ENCODE measurements around the gene PIK3R3. TPM values are rescaled to one million over a fixed set of nuclear protein-coding genes. Genes with fewer than 3 reads are reported as not detected.

Gene PIK3R3
- total and polyA plus RNA-seq, 9 of the 15 experiments (the other 6 are each of a cell fraction or from before 2014, with no cell fraction given): 1.4 to 7.7 (median 4.6) TPM

DNA sequence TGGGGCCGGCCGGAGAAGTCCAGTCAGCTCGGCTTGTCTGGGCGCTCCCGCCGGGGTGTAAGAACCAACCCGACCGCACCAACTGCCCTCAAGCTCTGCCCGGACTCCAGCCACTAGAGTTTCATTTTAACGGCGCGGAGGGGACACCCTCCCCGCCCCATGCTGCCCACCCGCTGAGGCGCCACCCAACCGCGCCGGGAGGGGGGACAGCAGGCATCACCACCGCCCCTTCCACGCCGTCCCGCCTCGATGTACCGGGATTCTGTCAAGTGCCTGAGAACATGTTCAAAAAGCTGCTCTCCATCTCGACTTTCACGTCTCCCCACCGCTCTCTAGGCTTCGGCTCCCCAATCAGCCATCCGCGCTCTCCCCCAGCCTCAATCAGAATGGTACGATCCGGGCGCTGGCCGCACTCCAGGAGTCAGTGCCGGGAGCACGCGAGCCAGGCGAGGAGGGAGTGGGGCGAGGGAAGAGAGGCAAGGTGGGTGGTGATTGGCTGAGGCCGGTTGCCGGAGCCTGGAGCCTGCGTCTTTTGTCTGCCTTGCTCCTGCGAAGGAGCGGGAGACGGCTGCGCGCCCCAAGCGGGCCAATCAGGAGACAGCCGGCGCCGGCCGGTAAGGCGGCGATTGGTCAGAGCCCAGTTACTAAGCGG is at the start of gene PIK3R3 (continued):
- TF ChIP-seq, protein P1, sequence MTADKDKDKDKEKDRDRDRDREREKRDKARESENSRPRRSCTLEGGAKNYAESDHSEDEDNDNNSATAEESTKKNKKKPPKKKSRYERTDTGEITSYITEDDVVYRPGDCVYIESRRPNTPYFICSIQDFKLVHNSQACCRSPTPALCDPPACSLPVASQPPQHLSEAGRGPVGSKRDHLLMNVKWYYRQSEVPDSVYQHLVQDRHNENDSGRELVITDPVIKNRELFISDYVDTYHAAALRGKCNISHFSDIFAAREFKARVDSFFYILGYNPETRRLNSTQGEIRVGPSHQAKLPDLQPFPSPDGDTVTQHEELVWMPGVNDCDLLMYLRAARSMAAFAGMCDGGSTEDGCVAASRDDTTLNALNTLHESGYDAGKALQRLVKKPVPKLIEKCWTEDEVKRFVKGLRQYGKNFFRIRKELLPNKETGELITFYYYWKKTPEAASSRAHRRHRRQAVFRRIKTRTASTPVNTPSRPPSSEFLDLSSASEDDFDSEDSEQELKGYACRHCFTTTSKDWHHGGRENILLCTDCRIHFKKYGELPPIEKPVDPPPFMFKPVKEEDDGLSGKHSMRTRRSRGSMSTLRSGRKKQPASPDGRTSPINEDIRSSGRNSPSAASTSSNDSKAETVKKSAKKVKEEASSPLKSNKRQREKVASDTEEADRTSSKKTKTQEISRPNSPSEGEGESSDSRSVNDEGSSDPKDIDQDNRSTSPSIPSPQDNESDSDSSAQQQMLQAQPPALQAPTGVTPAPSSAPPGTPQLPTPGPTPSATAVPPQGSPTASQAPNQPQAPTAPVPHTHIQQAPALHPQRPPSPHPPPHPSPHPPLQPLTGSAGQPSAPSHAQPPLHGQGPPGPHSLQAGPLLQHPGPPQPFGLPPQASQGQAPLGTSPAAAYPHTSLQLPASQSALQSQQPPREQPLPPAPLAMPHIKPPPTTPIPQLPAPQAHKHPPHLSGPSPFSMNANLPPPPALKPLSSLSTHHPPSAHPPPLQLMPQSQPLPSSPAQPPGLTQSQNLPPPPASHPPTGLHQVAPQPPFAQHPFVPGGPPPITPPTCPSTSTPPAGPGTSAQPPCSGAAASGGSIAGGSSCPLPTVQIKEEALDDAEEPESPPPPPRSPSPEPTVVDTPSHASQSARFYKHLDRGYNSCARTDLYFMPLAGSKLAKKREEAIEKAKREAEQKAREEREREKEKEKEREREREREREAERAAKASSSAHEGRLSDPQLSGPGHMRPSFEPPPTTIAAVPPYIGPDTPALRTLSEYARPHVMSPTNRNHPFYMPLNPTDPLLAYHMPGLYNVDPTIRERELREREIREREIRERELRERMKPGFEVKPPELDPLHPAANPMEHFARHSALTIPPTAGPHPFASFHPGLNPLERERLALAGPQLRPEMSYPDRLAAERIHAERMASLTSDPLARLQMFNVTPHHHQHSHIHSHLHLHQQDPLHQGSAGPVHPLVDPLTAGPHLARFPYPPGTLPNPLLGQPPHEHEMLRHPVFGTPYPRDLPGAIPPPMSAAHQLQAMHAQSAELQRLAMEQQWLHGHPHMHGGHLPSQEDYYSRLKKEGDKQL (CRISPR knock-in tag; IDR thresholded peaks at IDR 0.05; ENCODE audit: borderline replicate concordance): peak; percentile 66; the same call in 1 of the 2 replicates
- TF ChIP-seq CBFA2T3 (IDR thresholded peaks at IDR 0.05): peak; percentile 70
- peak; percentile 98 for TF ChIP-seq JUND (IDR thresholded peaks at IDR 0.05; ENCODE audit: borderline replicate concordance, low read depth, low read length)
- TF ChIP-seq JUND (tag; IDR thresholded peaks at IDR 0.05; ENCODE audit: borderline replicate concordance, low read depth, low read length): peak; percentile 17; the same call in 1 of the 3 replicates
- TF ChIP-seq CBX1 (IDR thresholded peaks at IDR 0.05; ENCODE audit: low read depth): peak; percentile 75
- TF ChIP-seq BCOR (IDR thresholded peaks at IDR 0.05): peak; percentile 91
- TF ChIP-seq NEUROD1 (IDR thresholded peaks at IDR 0.05; ENCODE audit: borderline replicate concordance, low read depth, low read length, partially characterized antibody): peak; percentile 84
- TF ChIP-seq, protein P2, sequence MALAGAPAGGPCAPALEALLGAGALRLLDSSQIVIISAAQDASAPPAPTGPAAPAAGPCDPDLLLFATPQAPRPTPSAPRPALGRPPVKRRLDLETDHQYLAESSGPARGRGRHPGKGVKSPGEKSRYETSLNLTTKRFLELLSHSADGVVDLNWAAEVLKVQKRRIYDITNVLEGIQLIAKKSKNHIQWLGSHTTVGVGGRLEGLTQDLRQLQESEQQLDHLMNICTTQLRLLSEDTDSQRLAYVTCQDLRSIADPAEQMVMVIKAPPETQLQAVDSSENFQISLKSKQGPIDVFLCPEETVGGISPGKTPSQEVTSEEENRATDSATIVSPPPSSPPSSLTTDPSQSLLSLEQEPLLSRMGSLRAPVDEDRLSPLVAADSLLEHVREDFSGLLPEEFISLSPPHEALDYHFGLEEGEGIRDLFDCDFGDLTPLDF (CRISPR knock-in tag; IDR thresholded peaks at IDR 0.05): peak; percentile 93
- TF ChIP-seq ZNF766 (CRISPR knock-in tag; conservative IDR thresholded peaks at IDR 0.05): 0 out of 2 replicates have a peak, but pooled peaks have one; percentile 48
- TF ChIP-seq EP300 (IDR thresholded peaks at IDR 0.05; ENCODE audit: low read length): no peak; the same call in none of the 2 replicates
- TF ChIP-seq NELFE (IDR thresholded peaks at IDR 0.05; ENCODE audit: insufficient read depth, insufficient read length): peak; percentile 82
- TF ChIP-seq, protein P3, sequence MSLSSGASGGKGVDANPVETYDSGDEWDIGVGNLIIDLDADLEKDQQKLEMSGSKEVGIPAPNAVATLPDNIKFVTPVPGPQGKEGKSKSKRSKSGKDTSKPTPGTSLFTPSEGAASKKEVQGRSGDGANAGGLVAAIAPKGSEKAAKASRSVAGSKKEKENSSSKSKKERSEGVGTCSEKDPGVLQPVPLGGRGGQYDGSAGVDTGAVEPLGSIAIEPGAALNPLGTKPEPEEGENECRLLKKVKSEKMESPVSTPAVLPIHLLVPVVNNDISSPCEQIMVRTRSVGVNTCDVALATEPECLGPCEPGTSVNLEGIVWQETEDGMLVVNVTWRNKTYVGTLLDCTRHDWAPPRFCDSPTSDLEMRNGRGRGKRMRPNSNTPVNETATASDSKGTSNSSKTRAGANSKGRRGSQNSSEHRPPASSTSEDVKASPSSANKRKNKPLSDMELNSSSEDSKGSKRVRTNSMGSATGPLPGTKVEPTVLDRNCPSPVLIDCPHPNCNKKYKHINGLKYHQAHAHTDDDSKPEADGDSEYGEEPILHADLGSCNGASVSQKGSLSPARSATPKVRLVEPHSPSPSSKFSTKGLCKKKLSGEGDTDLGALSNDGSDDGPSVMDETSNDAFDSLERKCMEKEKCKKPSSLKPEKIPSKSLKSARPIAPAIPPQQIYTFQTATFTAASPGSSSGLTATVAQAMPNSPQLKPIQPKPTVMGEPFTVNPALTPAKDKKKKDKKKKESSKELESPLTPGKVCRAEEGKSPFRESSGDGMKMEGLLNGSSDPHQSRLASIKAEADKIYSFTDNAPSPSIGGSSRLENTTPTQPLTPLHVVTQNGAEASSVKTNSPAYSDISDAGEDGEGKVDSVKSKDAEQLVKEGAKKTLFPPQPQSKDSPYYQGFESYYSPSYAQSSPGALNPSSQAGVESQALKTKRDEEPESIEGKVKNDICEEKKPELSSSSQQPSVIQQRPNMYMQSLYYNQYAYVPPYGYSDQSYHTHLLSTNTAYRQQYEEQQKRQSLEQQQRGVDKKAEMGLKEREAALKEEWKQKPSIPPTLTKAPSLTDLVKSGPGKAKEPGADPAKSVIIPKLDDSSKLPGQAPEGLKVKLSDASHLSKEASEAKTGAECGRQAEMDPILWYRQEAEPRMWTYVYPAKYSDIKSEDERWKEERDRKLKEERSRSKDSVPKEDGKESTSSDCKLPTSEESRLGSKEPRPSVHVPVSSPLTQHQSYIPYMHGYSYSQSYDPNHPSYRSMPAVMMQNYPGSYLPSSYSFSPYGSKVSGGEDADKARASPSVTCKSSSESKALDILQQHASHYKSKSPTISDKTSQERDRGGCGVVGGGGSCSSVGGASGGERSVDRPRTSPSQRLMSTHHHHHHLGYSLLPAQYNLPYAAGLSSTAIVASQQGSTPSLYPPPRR (CRISPR knock-in tag; IDR thresholded peaks at IDR 0.05; ENCODE audit: borderline replicate concordance): peak; percentile 87; the same call in 1 of the 2 replicates
- TF ChIP-seq, protein P4, sequence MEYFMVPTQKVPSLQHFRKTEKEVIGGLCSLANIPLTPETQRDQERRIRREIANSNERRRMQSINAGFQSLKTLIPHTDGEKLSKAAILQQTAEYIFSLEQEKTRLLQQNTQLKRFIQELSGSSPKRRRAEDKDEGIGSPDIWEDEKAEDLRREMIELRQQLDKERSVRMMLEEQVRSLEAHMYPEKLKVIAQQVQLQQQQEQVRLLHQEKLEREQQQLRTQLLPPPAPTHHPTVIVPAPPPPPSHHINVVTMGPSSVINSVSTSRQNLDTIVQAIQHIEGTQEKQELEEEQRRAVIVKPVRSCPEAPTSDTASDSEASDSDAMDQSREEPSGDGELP (CRISPR knock-in tag; IDR thresholded peaks at IDR 0.05; ENCODE audit: borderline replicate concordance): peak; percentile 97

Measured in K562 (cell line).